Muscle layer of duodenum (tissue), 2 donors: ENCODE results near the gene PCID2.

ENCODE experiments used
- H3K27ac ChIP-seq: one replicate; pipeline ENCODE4 v1.7.0; 2013; ENCODE audit warnings: mild to moderate bottlenecking, low read length
- H3K27me3 ChIP-seq: one replicate; pipeline ENCODE4 v1.7.0; 2013; ENCODE audit warnings: low read depth, mild to moderate bottlenecking, control low read depth, low read length
- H3K36me3 ChIP-seq, 2 donors: one replicate each; pipeline ENCODE4 v1.7.0; 2013; ENCODE audit warnings: low read length in 2 of 2, control low read depth in 1 of 2, mild to moderate bottlenecking in 1 of 2; ENCODE audit not compliant: insufficient read depth in 2 of 2, control insufficient read depth in 1 of 2
- H3K4me1 ChIP-seq, 2 donors: one replicate each; pipeline ENCODE4 v1.7.0; 2013; ENCODE audit warnings: low read length in 2 of 2, mild to moderate bottlenecking in 2 of 2, control low read depth in 1 of 2, moderate library complexity in 1 of 2; ENCODE audit not compliant: insufficient read depth in 2 of 2, control insufficient read depth in 1 of 2
- H3K4me3 ChIP-seq, 2 donors: one replicate each; pipeline ENCODE4 v1.7.0; 2013; ENCODE audit warnings: low read length in 2 of 2, low read depth in 1 of 2, mild to moderate bottlenecking in 1 of 2
- H3K9me3 ChIP-seq, 2 donors: one replicate each; pipeline ENCODE4 v1.7.0; 2013; ENCODE audit warnings: low read length in 2 of 2, control low read depth in 1 of 2, mild to moderate bottlenecking in 1 of 2; ENCODE audit not compliant: control insufficient read depth in 1 of 2
- donor health status: healthy.

PCID2 gene

DNA sequence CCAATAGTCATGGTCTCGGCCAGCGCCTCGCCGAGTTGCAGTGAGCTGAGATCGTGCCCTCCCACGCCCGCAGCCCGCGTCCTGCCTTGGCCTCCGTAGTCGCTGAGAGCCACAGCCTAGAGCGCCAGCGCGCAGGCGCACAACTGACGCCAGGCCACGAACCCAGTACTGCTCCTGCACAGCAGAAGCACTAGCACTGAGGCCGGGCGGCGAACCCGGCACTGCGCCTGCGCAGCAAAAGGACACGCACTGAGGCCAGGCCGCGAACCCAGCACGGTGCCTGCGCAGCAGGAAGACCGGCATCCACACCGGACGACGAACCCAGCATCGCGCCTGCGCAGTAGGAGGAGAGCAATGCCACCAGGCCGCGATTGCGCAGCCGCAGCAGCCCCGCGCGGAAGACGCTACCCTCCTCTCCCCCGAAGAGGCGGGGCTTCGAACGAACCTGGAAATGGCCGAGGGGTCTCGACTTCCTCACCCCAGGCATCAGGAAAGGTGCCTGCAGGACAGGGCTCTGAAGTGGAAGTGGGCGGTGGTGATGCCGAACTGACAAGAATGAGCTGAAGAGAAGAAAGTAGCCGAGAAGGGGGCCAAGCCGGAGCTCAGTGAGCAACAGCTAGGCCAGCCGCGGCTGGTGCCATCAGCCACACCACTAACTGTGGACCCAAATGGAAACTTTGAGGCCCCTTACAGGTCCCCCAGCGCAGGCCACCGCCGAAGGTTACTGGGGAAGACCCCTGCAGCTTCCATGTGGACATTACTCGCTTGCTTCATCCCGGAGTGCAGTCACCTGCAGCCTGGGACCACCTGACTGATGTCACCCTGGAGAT is 78.3 kb downstream of the PCID2 start:
- no peaks in the 10 kb centered on the region for H3K27me3 ChIP-seq
- H3K36me3 ChIP-seq, result no peaks in the 10 kb centered on the region
- peak overlapping the region in 1 of 2 donors; percentile 65 for H3K4me3 ChIP-seq
- no peaks in the 10 kb centered on the region for H3K4me1 ChIP-seq
- no peaks in the 10 kb centered on the region for H3K9me3 ChIP-seq
- H3K27ac ChIP-seq, result no peak overlapping the region

DNA sequence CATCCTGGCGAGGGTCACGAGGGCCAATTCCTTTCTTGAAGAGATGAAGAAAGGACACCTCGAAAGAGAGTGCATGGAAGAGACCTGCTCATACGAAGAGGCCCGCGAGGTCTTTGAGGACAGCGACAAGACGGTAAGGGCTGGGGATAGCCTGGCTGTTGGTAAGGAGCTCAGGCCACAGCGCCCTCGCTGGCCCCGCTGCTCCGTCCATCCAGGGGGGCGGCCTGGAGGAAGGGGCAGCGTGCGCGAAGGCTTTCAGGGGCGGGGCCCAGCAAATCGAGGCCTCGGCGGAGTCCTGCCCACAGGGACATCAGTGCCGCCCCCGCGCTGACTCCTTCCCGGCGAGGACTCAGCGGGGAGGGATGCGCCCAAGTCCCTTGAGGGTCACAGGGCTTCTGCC is 79.0 kb downstream of the PCID2 start:
- no peaks in the 10 kb centered on the region for H3K27me3 ChIP-seq
- no peaks in the 10 kb centered on the region for H3K4me1 ChIP-seq
- no peaks in the 10 kb centered on the region for H3K36me3 ChIP-seq
- no peak overlapping the region for H3K27ac ChIP-seq
- H3K9me3 ChIP-seq, result no peaks in the 10 kb centered on the region
- peak overlapping the region in 1 of 2 donors; percentile 65 for H3K4me3 ChIP-seq
